Activated effector memory CD4-positive, alpha-beta T cell treated with anti-CD3 and anti-CD28 coated beads, Interleukin-2, amount 50 U/mL, for 16 hours (primary cell): ENCODE data around the gene PAXX.

Experiments
- DNase-seq: peaks from one replicate; pipeline ENCODE4 v3.0.0-alpha.2; 2020

The PAXX gene

GRCh38 chr9:137006116-137007003, 14.1 kb downstream of the PAXX start:
- no peak for DNase-seq

- DNase-seq: no peak
These were observed 15.0 kb downstream of the PAXX start for GRCh38 chr9:137007108-137007815.

- DNase-seq: no peak
These were observed 15.6 kb downstream of the PAXX start for GRCh38 chr9:137007816-137008270.

GRCh38 chr9:137008312-137008711, 16.1 kb downstream of the PAXX start:
- DNase-seq: no peak

- no peak for DNase-seq
These were observed 17.0 kb downstream of the PAXX start for GRCh38 chr9:137009217-137009616.

- DNase-seq: no peak
These were observed 17.9 kb downstream of the PAXX start for GRCh38 chr9:137009938-137010732.

- DNase-seq: no peak
These were observed 18.9 kb downstream of the PAXX start for GRCh38 chr9:137011156-137011555.

GRCh38 chr9:137011907-137012675, 19.9 kb downstream of the PAXX start:
- no peak for DNase-seq

- no peak for DNase-seq
These were observed 20.7 kb downstream of the PAXX start for GRCh38 chr9:137012694-137013570.

GRCh38 chr9:137013571-137013940, 21.3 kb downstream of the PAXX start:
- DNase-seq: no peak

GRCh38 chr9:137014166-137014565, 21.9 kb downstream of the PAXX start:
- no peak for DNase-seq

- no peak for DNase-seq
These were observed 22.7 kb downstream of the PAXX start for GRCh38 chr9:137014776-137015539.

- no peak for DNase-seq
These were observed 23.3 kb downstream of the PAXX start for GRCh38 chr9:137015540-137015930.

GRCh38 chr9:137015976-137016375, 23.8 kb downstream of the PAXX start:
- DNase-seq: no peak

- DNase-seq: no peak
These were observed 24.2 kb downstream of the PAXX start for GRCh38 chr9:137016436-137016835.

GRCh38 chr9:137017071-137017470, 24.8 kb downstream of the PAXX start:
- DNase-seq: no peak

- no peak for DNase-seq
These were observed 25.7 kb downstream of the PAXX start for GRCh38 chr9:137017791-137018497.

GRCh38 chr9:137018761-137019559, 26.7 kb downstream of the PAXX start:
- no peak for DNase-seq
